ENCODE data around the gene CFAP161. TPM values are rescaled to one million over a fixed set of nuclear protein-coding genes. Genes with fewer than 3 reads are reported as not detected.
A peak's percentile ranks its signal among the peaks of the same experiment; 100 is the strongest.

CFAP161 gene
- total RNA-seq, 2 donors from 2014 or later = not detected

DNA sequence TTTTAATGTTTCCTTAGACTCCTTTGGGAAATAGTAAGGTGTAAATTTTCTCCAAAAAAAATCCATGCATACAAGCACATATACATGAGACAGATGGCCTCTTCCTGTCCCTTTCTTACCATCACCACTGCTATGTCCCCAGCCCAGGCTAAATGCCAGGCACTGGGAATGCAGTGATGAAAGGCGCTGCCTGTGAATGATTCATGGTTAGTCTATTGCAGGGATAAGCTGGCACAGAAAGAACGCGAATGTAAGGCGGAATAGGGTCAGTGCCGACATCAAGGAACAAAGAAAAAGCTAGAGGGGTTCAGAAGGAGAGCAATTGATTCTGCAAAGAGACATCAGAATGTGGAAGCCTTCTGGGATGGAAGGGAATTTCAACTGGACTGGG lies 36.2 kb upstream of the CFAP161 start:
- H3K36me3 Mint-ChIP-seq = no peaks in the 10 kb centered on the region
- no peak overlapping the region for H3K27ac Mint-ChIP-seq

DNA sequence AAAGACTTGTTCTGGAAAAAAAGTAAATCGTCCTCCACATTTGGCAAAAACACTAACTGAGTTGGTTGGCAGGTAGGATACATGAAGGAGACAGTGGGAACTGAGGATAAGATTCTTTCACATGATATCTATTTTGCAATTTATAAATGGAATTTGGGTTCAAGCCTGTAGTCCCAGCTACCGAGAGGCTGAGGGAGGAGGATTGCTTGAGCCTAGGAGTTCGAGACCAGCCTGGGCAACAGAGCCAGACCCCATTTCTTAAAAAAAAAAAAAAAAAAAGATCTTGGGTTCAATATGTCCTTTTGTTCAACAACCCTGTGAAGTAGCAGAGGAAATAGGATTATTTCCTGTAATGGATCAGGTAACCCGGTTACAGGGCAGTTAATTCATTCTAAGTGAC lies 35.7 kb upstream of the CFAP161 start:
- H3K9me3 Mint-ChIP-seq = no peaks in the 10 kb centered on the region
- H3K27ac Mint-ChIP-seq = no peak overlapping the region
- ATAC-seq = no peak
- H3K36me3 Mint-ChIP-seq = no peaks in the 10 kb centered on the region
- H3K4me3 Mint-ChIP-seq = peak overlapping the region; percentile 26
- peaks cover 21 to 71% of the 10 kb centered on the region in 2 donors for H3K27me3 Mint-ChIP-seq
- DNase-seq (ENCODE audit: low spot score) = no peak
- peaks cover 5 to 12% of the 10 kb centered on the region in 2 donors for H3K4me1 Mint-ChIP-seq (ENCODE audit: low read depth in 2 of 2)

More for the DNA sequence above, 36.2 kb upstream of the CFAP161 start:
- Mint-ChIP-seq H3K9me3 (no peaks in the 10 kb centered on the region), H3K4me3 (peak overlapping the region; percentile 26), H3K4me1 (ENCODE audit: low read depth in 2 of 2) (peaks cover 5 to 12% of the 10 kb centered on the region in 2 donors), H3K27me3 (peaks cover 25 to 69% of the 10 kb centered on the region in 2 donors)
- DNase-seq (ENCODE audit: low spot score) (no peak), ATAC-seq (no peak)

DNA sequence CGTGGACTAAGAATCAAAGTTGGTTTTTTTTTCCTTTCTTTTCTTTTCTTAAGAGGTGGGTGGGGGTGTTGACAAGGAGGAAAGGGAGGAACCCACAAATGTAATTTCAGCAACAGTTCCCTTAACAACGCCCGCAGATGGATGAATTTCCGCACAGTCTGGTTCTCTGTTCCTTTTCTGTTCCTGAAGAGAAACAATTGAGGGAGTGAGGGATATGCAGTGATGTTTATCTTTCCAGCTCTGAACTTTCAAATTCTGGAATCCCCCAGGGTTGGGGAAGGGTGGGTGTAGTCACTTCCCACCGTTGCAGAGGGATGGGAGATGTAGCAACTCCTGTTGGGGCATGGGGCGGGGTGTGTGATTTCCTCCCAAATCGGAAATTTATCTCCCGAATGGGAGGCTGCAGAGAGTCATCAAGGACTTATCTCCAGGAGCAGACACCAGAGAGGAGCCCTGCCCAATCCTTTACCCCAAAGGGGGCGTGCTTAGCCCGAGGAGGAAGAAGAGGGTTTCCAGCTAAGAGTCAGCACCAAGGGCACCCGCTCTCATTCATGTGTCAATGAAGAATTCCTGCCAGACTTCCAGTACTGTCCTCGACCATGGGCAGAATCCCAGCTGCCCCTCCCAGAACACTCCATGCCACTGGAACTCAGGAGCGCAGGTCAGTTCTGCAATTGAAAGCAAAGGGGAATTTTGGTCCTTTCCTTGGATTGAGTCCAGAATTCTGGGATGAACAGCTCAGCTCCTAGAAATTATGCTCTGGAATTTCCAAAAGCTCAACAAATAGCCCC lies 35.0 kb upstream of the CFAP161 start:
- Mint-ChIP-seq H3K4me1 (ENCODE audit: low read depth in 2 of 2) (peaks cover 5 to 12% of the 10 kb centered on the region in 2 donors), H3K27me3 (peaks cover 17 to 65% of the 10 kb centered on the region in 2 donors), H3K36me3 (no peaks in the 10 kb centered on the region), H3K27ac (no peak overlapping the region), H3K9me3 (no peaks in the 10 kb centered on the region), H3K4me3 (no peak overlapping the region)
- DNase-seq (ENCODE audit: low spot score) = no peak
- ATAC-seq = no peak

DNA sequence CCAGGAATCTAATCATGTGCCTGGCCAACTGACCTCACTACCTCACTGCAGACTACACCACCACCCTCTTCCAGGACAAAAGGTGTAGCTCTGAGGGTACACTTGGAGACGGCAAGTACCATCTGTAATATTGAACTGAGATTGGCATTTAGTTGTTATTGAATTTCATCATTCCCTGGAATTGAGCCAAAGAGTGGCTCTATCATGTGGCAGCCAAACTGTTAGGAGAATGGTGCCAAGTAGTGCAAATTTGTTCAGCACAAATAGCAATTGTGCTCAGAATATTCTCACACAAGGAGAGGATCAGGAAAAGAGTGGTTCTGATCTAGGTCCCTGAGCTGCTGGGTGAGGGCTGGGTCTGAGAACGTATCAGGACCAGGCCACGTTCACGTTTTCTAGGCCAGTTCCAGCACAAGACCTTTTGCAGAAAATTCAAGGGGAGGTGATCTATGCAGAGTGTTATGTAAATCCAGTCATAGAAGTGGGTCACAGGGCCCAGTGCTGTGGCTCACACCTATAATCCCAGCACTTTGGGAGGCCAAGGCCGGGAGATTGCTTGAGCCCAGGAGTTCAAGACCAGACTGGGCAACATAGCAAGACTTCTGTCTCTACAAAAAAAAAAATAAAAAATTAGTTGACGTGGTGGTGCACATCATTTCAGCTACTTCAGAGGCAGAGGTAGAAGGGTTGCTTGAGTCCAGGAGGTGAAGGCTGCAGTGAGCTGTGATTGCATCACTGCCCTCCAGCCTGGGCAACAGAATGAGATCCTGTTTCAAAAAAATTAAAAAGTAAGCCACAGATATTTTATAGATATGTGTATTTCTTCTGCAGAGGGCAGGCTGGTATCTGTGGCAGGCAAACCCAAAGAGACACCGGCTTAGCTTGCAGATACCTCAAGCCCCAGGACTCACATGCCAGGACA lies 31.9 kb upstream of the CFAP161 start:
- Mint-ChIP-seq H3K36me3 (no peaks in the 10 kb centered on the region), H3K4me3 (no peak overlapping the region), H3K9me3 (no peaks in the 10 kb centered on the region), H3K4me1 (ENCODE audit: low read depth in 2 of 2) (peaks cover 9 to 12% of the 10 kb centered on the region in 2 donors), H3K27me3 (peaks cover 17 to 64% of the 10 kb centered on the region in 2 donors), H3K27ac (no peak overlapping the region)
- no peak for DNase-seq (ENCODE audit: low spot score)
- no peak for ATAC-seq

DNA sequence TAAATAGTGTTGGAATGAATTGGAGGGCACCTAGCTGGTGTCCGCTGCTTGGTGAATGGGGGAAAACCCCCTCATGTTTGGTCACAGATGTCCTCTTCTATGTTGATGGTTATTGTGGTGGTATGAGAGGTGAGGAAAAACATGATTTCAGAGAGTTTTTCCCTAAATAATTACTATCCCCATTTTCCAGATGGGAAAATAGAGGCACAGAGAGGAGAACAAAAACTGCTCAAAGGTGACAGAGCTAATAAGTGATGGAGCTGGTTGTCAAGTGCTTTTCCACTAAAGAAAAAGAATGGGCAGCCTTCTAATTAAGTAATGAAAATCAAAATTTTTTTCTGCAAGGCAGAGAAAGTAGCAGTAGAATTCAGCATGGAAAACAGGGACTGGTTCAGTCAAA lies 30.2 kb upstream of the CFAP161 start:
- no peak overlapping the region for H3K27ac Mint-ChIP-seq
- H3K9me3 Mint-ChIP-seq = no peaks in the 10 kb centered on the region
- no peak for ATAC-seq
- no peak overlapping the region for H3K4me3 Mint-ChIP-seq
- peaks cover 17 to 47% of the 10 kb centered on the region in 2 donors for H3K27me3 Mint-ChIP-seq
- no peaks in the 10 kb centered on the region for H3K36me3 Mint-ChIP-seq
- no peak for DNase-seq (ENCODE audit: low spot score)
- peaks cover 2 to 4% of the 10 kb centered on the region in 2 donors for H3K4me1 Mint-ChIP-seq (ENCODE audit: low read depth in 2 of 2)

DNA sequence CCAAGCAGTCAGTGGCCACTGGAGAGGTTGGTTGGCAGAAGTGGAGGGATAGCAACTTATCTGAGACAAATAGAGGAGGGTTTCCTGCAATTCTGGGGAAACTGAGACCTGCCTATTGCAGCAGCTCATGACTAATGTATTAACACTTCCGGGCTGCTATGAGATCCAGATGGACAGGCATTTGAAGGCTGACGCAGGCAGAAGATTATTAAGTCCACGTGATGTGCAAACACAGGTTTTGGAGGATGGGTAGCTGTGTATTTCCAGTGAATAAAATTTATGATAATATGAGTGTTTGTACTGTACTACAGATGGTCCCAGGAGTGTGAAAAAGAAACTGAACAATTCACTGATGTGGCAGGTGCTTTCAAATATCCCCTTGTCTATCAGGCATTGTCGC lies 28.5 kb upstream of the CFAP161 start:
- peaks cover 0 to 6% of the 10 kb centered on the region in 2 donors for H3K4me1 Mint-ChIP-seq (ENCODE audit: low read depth in 2 of 2)
- ATAC-seq = no peak
- no peak for DNase-seq (ENCODE audit: low spot score)
- H3K27me3 Mint-ChIP-seq = peaks cover 20 to 37% of the 10 kb centered on the region in 2 donors
- H3K9me3 Mint-ChIP-seq = no peaks in the 10 kb centered on the region
- H3K36me3 Mint-ChIP-seq = no peaks in the 10 kb centered on the region
- H3K4me3 Mint-ChIP-seq = no peak overlapping the region
- no peak overlapping the region for H3K27ac Mint-ChIP-seq

DNA sequence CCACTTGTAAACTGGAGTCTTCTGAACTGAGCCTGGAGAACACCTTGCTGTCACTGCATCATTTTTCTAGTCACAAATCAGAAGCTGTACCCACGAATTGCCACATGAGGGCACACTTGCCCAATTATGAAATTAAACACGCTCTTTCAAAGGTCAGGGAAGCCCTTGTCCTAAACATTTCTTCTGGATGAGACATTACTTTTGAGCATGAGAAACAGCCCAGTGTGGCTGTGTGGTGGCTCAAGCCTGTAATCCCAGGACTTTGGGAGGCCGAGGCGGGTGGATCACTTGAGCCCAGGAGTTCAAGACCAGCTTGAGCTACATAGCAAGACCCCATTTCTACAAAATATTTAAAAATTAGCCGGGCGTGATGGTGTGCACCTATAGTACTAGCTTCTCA lies 27.5 kb upstream of the CFAP161 start:
- Mint-ChIP-seq H3K27me3 (peaks cover 23 to 41% of the 10 kb centered on the region in 2 donors), H3K4me3 (no peak overlapping the region), H3K27ac (no peak overlapping the region), H3K9me3 (no peaks in the 10 kb centered on the region), H3K36me3 (no peaks in the 10 kb centered on the region), H3K4me1 (ENCODE audit: low read depth in 2 of 2) (peaks cover 5 to 12% of the 10 kb centered on the region in 2 donors)
- DNase-seq (ENCODE audit: low spot score) (no peak), ATAC-seq (no peak)

DNA sequence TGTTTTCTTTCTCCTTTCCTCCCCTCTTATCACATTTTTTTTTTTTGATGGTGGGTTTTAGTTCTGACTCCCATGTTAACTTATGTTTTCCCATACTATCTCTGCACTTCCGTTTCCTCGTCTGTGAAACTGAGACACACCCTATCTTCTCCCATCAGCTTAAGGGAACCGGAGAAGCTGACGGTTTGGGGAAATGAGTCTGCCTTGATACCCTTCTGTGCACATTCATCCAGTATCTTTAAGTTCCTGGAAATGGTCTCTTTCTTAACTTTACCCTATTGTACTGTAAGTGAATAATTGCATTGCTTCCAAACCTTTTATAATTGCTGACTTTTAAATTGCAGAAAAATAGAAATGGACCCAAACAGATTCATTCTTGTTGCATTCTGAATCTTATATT lies 26.2 kb upstream of the CFAP161 start:
- Mint-ChIP-seq H3K4me3 (no peak overlapping the region), H3K4me1 (ENCODE audit: low read depth in 2 of 2) (peaks cover 11 to 16% of the 10 kb centered on the region in 2 donors)

DNA sequence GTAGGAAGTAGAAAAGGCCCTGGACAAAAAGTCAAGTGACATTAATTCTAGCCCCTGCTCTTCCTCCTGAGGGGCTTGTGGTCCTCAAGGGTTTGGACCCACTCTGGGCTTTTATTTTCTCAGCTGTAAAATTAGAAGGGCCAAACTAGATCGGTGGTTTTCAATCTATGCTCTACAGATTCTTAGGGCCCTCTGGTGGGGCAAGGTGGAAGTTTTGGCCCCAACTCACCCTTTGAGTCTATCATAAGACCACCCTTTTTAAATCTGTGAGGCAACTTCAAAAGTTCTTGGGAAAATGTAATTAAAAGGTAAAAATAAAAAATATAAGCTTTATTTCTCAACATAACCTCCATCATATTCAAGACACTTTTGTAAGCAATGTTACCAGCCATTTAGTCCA lies 25.6 kb upstream of the CFAP161 start:
- H3K27ac Mint-ChIP-seq = no peak overlapping the region
- H3K27me3 Mint-ChIP-seq = peaks cover 20 to 29% of the 10 kb centered on the region in 2 donors
- H3K36me3 Mint-ChIP-seq = no peaks in the 10 kb centered on the region
- H3K4me1 Mint-ChIP-seq (ENCODE audit: low read depth in 2 of 2) = peaks cover 11 to 16% of the 10 kb centered on the region in 2 donors
- H3K9me3 Mint-ChIP-seq = no peaks in the 10 kb centered on the region
- ATAC-seq (no peak), DNase-seq (ENCODE audit: low spot score) (no peak)
- H3K4me3 Mint-ChIP-seq = no peak overlapping the region

More for the DNA sequence above, 26.2 kb upstream of the CFAP161 start:
- Mint-ChIP-seq H3K27ac (no peak overlapping the region), H3K27me3 (peaks cover 20 to 31% of the 10 kb centered on the region in 2 donors), H3K9me3 (no peaks in the 10 kb centered on the region), H3K36me3 (no peaks in the 10 kb centered on the region)
- ATAC-seq (no peak), DNase-seq (ENCODE audit: low spot score) (no peak)

DNA sequence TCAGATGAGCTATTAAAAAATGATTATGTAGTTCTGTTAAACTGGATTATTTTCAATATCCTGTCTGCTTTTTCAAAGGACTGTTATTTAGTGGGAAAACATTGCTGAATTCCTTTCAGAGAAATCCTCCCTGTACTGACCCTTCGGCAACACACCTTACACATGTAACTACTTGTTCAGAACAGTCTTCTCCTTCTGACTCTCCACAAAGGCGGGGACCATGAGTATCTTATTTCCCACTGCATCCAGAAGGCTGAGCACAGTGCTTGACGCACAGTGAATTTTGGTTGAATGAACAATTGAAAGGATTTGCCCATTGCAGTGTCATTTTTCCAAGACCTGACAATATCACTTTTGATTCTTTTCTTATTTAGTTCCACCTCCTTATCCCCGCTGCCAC lies 23.1 kb upstream of the CFAP161 start:
- ATAC-seq (no peak), DNase-seq (ENCODE audit: low spot score) (no peak)
- Mint-ChIP-seq H3K9me3 (no peaks in the 10 kb centered on the region), H3K4me3 (peak overlapping the region; percentile 33), H3K4me1 (ENCODE audit: low read depth in 2 of 2) (peaks cover 11 to 18% of the 10 kb centered on the region in 2 donors), H3K27ac (peak overlapping the region in 1 of 2 donors; percentile 5), H3K27me3 (peaks cover 23 to 34% of the 10 kb centered on the region in 2 donors), H3K36me3 (no peaks in the 10 kb centered on the region)

DNA sequence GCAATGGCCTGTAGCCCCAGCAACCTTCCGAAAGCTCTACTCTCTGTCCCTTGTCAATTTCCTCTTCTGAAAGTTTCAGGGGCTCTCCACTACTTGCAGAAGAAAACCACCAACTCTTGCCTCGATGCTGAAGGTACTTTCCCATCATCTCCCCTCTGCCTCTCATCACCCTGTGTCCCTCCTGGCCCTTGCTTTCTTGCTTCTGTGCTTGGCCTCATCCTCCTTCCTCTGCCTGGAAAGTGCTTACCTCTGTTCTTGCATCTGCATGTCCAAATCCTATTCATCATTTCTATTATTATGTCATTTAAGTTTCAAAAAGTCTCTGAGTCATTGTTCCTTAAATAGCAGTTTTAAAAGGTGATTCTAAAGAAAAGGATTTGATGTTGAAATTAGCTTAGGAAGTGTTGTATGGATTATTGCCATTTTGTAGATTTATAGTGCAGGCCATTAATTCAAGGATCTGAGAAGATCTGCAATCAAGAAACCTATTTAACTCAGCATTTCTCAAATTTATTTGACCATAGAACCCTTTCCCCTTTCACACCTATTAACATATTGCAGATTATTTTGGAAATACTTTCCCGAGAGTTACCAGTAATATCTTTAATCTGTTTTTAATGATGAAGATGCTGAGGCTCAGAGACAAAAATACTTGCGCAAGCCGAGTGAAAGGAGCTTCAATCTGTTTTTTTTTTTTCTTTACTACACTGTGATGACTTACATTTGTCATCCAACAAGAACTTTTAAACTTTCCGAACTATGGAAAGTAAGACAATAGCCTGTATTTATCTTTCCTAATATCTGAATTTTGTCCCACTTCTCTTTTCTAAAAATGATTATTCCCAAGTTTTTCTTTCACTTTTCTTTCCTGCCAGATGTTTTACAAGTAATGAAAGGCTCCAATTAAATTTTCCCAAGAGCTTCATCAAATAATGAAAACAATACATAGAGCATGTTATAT lies 22.3 kb upstream of the CFAP161 start:
- Mint-ChIP-seq H3K4me3 (peak overlapping the region; percentile 33), H3K9me3 (no peaks in the 10 kb centered on the region), H3K27ac (no peak overlapping the region), H3K27me3 (peaks cover 23 to 34% of the 10 kb centered on the region in 2 donors), H3K36me3 (no peaks in the 10 kb centered on the region), H3K4me1 (ENCODE audit: low read depth in 2 of 2) (peaks cover 16 to 22% of the 10 kb centered on the region in 2 donors)
- DNase-seq (ENCODE audit: low spot score) (no peak), ATAC-seq (peak; percentile 88 to 90)

DNA sequence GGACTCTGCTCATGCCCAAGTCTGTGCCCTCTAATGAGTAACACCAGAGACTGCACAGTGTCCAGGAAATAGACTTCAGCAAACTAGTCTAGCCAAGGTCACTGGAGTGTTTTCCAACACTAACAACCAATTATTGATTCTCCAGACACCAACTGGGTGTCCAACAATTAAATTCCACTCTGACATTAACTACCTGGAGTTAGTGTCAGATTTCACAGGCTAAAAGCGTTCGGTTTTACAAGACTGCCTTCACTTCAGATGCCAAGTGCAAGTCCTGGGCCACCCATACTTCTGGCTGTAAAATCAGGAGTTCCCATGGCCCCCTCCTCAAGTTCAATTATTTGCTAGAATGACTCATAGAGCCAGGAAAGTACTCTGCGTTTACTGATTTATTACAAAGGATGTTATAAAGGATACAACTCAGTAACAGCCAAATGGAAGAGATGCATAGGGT lies 20.8 kb upstream of the CFAP161 start:
- Mint-ChIP-seq H3K36me3 (no peaks in the 10 kb centered on the region), H3K27ac (no peak overlapping the region)

DNA sequence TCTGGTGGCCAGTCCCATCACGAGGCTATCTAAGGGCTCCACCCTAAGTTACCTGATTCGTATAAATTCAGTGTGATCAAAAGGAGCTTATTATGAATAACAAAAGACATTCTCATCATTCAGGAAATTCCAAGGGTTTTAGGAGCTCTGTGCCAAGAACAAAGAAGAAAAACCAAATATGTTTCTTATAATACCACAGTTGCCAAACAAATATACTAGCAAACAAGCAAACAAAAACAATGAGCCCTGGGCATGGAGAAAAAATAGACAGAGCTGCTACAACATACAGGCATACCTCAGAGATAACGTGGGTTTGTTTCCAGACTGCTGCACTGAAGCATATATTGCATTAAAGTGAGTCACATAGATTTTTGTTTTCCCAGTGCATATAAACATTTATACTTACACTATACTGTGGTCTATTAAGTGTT lies 20.2 kb upstream of the CFAP161 start:
- Mint-ChIP-seq H3K27ac (no peak overlapping the region), H3K4me1 (ENCODE audit: low read depth in 2 of 2) (peaks cover 22 to 27% of the 10 kb centered on the region in 2 donors), H3K36me3 (no peaks in the 10 kb centered on the region), H3K9me3 (no peaks in the 10 kb centered on the region), H3K27me3 (peaks cover 23 to 47% of the 10 kb centered on the region in 2 donors), H3K4me3 (no peak overlapping the region)
- ATAC-seq (no peak), DNase-seq (ENCODE audit: low spot score) (no peak)

More for the DNA sequence above, 20.8 kb upstream of the CFAP161 start:
- peaks cover 23 to 47% of the 10 kb centered on the region in 2 donors for H3K27me3 Mint-ChIP-seq
- no peaks in the 10 kb centered on the region for H3K9me3 Mint-ChIP-seq
- peaks cover 22 to 27% of the 10 kb centered on the region in 2 donors for H3K4me1 Mint-ChIP-seq (ENCODE audit: low read depth in 2 of 2)
- no peak overlapping the region for H3K4me3 Mint-ChIP-seq
- ATAC-seq (no peak), DNase-seq (ENCODE audit: low spot score) (no peak)

All from natural killer cell treated with Interleukin-12 subunit alpha and Interleukin-12 subunit beta and Interleukin-15 and Interleukin-18, amount 100 ng/mL, for 72 hours (primary cell).